Chondrocyte (in vitro differentiated cells): Measurements from ENCODE around the gene GUCY2C. TPM values are rescaled to one million over a fixed set of nuclear protein-coding genes. Genes with fewer than 3 reads are reported as not detected.

ENCODE experiments used
- DNase-seq: peaks from one replicate; pipeline ENCODE4 v3.0.0; 2021; ENCODE audit warnings: mixed read lengths, low spot score
- H3K27ac Mint-ChIP-seq: one replicate; pipeline ENCODE4 v1.8.0; 2021; ENCODE audit warnings: mild to moderate bottlenecking, moderate library complexity, mixed read lengths; ENCODE audit not compliant: unreplicated experiment
- H3K27me3 Mint-ChIP-seq: 2 replicates; pipeline ENCODE4 v1.8.0; 2021; ENCODE audit warnings: low read depth, mixed read lengths
- H3K36me3 Mint-ChIP-seq: 2 replicates; pipeline ENCODE4 v1.8.0; 2021; ENCODE audit warnings: low read depth, mixed read lengths
- H3K4me1 Mint-ChIP-seq: 2 replicates; pipeline ENCODE4 v1.8.0; 2021; ENCODE audit warnings: low read depth, mild to moderate bottlenecking, mixed read lengths
- H3K4me3 Mint-ChIP-seq: one replicate; pipeline ENCODE4 v1.8.0; 2021; ENCODE audit warnings: mild to moderate bottlenecking, moderate library complexity, mixed read lengths; ENCODE audit not compliant: unreplicated experiment
- H3K9me3 Mint-ChIP-seq: 2 replicates; pipeline ENCODE4 v1.8.0; 2021; ENCODE audit warnings: low read depth, mixed read lengths
- CTCF ChIP-seq: fragments of 200-600 bp; sonication (generic); IDR thresholded peaks from 2 replicates; pipeline ENCODE4 v1.5.0; 2021; ENCODE audit warnings: antibody characterized with exemption, mild to moderate bottlenecking, moderate library complexity
- total RNA-seq: library from RNA; stranded (reverse); gene quantifications from 3 replicates; pipeline ENCODE4 v1.2.1, GENCODE V29; 2021

Gene GUCY2C
- total RNA-seq, 1 donor from 2014 or later = not detected

- H3K4me1 Mint-ChIP-seq = no peaks in the 10 kb centered on the region
- TF ChIP-seq CTCF = no peak
- H3K36me3 Mint-ChIP-seq = no peaks in the 10 kb centered on the region
- H3K4me3 Mint-ChIP-seq = no peak overlapping the region
- no peak for DNase-seq
- H3K27me3 Mint-ChIP-seq = peaks cover 6% of the 10 kb centered on the region
- H3K27ac Mint-ChIP-seq = no peak overlapping the region
- peaks cover 13% of the 10 kb centered on the region for H3K9me3 Mint-ChIP-seq
Observed at GRCh38 chr12:14614704-14615121, 81.7 kb downstream of the GUCY2C start.

GRCh38 chr12:14613718-14614117 lies 82.7 kb downstream of the GUCY2C start:
- peaks cover 18% of the 10 kb centered on the region for H3K9me3 Mint-ChIP-seq
- no peaks in the 10 kb centered on the region for H3K36me3 Mint-ChIP-seq
- DNase-seq = no peak
- TF ChIP-seq CTCF = no peak
- H3K27ac Mint-ChIP-seq = no peak overlapping the region
- H3K27me3 Mint-ChIP-seq = peaks cover 4% of the 10 kb centered on the region
- H3K4me3 Mint-ChIP-seq = no peak overlapping the region
- H3K4me1 Mint-ChIP-seq = no peaks in the 10 kb centered on the region

- H3K9me3 Mint-ChIP-seq = peaks cover 25% of the 10 kb centered on the region
- H3K27ac Mint-ChIP-seq = no peak overlapping the region
- no peak for DNase-seq
- H3K4me1 Mint-ChIP-seq = no peaks in the 10 kb centered on the region
- no peak for TF ChIP-seq CTCF
- H3K4me3 Mint-ChIP-seq = no peak overlapping the region
- peaks cover 4% of the 10 kb centered on the region for H3K27me3 Mint-ChIP-seq
- H3K36me3 Mint-ChIP-seq = no peaks in the 10 kb centered on the region
Observed at GRCh38 chr12:14612898-14613445, 83.4 kb downstream of the GUCY2C start.

- Mint-ChIP-seq H3K9me3 (peaks cover 32% of the 10 kb centered on the region), H3K36me3 (no peaks in the 10 kb centered on the region), H3K27me3 (peaks cover 4% of the 10 kb centered on the region), H3K27ac (no peak overlapping the region), H3K4me1 (no peaks in the 10 kb centered on the region), H3K4me3 (no peak overlapping the region)
- TF ChIP-seq CTCF = no peak
- DNase-seq = no peak
Observed at GRCh38 chr12:14612250-14612649, 84.1 kb downstream of the GUCY2C start.

GRCh38 chr12:14611640-14612203 lies 84.7 kb downstream of the GUCY2C start:
- no peak for DNase-seq
- no peak for TF ChIP-seq CTCF
- H3K9me3 Mint-ChIP-seq = peaks cover 36% of the 10 kb centered on the region
- H3K27ac Mint-ChIP-seq = no peak overlapping the region
- H3K4me3 Mint-ChIP-seq = no peak overlapping the region
- H3K36me3 Mint-ChIP-seq = no peaks in the 10 kb centered on the region
- no peaks in the 10 kb centered on the region for H3K4me1 Mint-ChIP-seq
- peaks cover 4% of the 10 kb centered on the region for H3K27me3 Mint-ChIP-seq
